SKM-1 (cell line): Measurements from ENCODE around the gene SH2D4B.

Source experiments
- DNase-seq: peaks from one replicate; lab custom pipeline; 2025; ENCODE audit not compliant: unreplicated experiment; lab: John Stamatoyannopoulos, UW

The SH2D4B gene

DNA sequence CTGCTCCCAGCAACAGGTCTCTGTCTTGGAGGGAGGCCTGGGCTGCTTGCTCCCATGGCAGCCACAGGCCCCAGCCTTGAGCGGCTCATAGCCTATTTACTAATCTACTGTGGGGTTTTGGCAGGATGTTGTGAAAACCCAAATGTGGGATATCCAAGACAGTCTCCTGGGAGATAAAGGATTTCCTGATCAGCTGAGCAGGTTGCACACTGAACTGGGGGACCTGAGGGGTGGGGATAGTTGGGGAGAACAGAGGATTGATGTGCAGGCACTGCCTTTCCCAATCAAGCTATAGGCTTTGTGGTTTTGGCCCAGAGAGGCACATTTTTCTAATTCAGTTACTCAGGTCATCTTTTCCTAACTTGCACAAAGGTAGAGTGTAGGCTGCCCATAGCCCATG is 92.6 kb downstream of the SH2D4B start:
- peak; percentile 8 for DNase-seq

- peak; percentile 45 for DNase-seq
These were observed 95.0 kb downstream of the SH2D4B start for GRCh38 chr10:80632742-80633141.

GRCh38 chr10:80633383-80633860 is 95.7 kb downstream of the SH2D4B start:
- DNase-seq: no peak

- no peak for DNase-seq
These were observed 96.2 kb downstream of the SH2D4B start for GRCh38 chr10:80633910-80634309.

DNA sequence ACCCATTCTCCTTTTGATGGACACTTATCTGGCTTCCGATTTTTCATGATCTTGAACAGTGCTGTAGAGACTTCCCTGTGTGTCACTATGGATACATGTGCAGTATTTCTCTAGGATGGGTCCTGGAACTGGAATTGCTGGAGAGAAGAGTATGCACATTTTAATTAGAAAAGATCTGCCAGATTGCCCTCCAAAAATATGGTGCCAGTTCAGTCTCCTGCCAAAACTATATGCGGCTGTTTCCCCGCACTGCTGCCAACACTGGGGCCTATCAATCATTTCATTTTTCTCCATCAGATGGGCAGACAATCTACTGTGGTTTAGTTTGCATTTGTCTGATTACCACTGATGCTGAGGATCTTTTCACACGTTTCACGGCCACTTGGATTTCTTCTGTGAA is 105.0 kb downstream of the SH2D4B start:
- no peak for DNase-seq

- DNase-seq: no peak
These were observed 108.7 kb downstream of the SH2D4B start for GRCh38 chr10:80646366-80646765.

DNA sequence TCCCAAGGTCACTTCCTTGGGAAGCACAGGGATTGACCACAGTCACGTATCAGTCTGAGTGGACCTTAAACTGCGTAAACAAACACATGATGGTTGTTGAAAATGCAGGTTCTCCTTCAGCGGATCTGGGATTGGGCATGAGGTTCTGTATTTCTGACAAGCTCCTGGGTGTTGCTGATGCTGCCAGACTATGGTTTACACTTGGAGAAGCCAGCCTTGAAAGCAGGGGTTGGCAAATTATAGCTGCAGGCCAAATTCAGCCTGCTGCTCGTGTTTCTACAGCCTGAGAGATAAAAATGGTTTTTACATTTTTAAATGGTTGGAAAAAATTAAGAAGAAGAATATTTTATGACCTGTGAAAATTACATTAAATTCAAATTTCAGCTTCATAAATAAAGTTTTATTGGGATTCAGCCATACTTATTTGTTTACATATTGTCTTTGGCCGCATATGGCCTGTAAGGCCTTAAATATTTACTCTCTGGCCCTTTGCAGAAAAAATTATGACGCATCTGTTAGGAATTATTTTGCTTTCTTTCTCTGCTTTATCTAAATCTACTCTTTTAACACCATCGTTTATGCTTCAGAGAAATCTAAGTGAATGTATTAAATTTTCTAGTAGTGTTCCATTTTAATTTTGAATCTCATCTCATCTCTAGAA is 109.6 kb downstream of the SH2D4B start:
- DNase-seq: no peak

GRCh38 chr10:80648106-80648505 is 110.4 kb downstream of the SH2D4B start:
- no peak for DNase-seq

GRCh38 chr10:80649183-80649582 is 111.5 kb downstream of the SH2D4B start:
- no peak for DNase-seq

GRCh38 chr10:80655898-80656297 is 118.2 kb downstream of the SH2D4B start:
- DNase-seq: no peak

DNA sequence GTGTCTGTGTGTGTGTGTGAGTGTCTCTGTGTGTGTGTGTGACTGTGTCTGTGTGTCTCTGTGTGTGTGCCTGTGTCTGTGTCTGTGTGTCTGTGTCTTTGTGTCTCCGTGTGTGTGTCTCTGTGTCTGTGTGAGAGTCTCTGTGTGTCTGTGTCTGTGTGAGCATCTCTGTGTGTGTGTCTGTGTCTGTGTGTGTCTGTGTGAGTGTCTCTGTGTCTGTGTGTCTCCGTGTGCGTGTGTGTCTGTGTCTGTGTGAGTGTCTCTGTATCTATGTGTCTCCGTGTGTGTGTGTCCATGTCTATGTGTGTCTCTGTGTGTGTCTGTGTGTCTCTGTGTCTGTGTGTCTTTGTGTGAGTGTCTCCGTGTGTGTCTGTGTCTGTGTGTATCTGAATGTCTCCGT is 120.4 kb downstream of the SH2D4B start:
- DNase-seq: no peak

- no peak for DNase-seq
These were observed 121.6 kb downstream of the SH2D4B start for GRCh38 chr10:80659289-80659688.

DNA sequence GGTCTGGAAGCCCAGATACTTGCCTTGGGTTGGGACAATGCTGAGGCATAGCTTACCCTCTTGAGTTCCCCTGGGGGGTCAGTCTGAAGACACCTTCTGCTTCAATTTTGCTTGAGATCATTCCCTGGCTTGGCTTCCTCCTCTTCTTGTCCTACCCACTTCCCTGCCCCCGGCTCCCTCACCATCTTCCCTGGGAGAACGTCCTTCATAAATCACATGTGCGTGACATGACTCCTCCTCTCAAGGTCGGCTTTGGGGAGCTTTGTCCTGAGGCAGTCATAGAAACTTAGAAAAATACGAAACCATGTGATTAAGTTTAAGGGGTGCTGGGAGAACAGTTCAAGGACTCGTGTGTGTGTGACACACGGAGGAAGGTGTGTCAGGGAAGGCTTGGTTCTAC is 122.6 kb downstream of the SH2D4B start:
- DNase-seq: no peak

- DNase-seq: peak; percentile 93
These were observed 123.0 kb downstream of the SH2D4B start for GRCh38 chr10:80660736-80661135.

- no peak for DNase-seq
These were observed 123.8 kb downstream of the SH2D4B start for GRCh38 chr10:80661526-80661925.

GRCh38 chr10:80662429-80663261 is 124.9 kb downstream of the SH2D4B start:
- peak; percentile 61 for DNase-seq

DNA sequence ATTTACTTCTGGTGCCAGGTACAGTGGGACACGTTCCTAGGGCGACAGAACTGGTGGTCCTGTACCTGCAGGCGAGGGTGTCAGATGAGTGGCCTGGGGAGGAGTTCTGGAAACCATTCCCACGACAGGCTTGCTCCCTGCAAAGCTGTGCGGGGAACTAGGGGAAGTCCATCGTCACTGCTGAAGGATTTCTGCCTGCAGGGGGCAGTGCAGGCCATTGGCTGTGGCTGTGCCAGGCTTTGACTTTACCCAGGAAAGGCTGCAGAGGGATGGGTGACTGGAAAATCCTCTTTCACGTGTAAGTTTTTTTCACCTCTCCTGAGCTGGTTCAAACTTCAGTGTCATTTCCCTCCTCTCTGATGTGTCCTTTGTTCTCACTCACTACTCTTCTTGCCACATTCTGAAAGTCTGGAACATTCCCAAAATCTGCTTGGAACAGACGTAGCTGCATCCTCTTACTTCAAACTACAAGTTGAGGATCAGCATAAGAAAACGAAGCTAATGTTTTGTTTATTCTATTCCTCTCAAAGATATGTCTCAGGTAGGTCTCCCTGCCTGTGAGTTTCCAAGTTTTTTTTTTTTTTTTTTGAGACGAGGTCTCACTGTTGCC is 126.5 kb downstream of the SH2D4B start:
- peak; percentile 33 for DNase-seq

DNA sequence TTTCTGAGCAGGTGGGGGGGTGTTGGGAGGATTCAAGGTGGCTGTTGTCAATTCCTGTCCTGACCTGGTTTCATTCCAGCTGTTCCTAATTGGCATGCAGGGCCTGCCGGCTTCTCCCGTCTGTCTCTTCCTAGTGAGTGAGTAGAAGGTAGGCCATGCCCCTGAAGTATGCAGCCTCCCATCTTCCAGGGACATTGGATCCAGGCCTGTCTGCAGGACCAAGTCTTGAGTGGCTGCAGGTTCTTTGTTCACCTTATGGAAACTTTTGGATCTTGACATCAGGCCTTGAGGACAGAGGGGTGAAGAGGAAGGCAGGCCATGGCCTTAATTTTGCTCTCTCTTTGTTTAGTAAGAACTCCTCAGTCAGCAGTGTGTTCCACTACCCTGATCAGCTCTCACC is 131.8 kb downstream of the SH2D4B start:
- DNase-seq: no peak

- DNase-seq: no peak
These were observed 133.1 kb downstream of the SH2D4B start for GRCh38 chr10:80670774-80671173.

GRCh38 chr10:80671847-80672246 is 134.1 kb downstream of the SH2D4B start:
- no peak for DNase-seq

- no peak for DNase-seq
These were observed 134.9 kb downstream of the SH2D4B start for GRCh38 chr10:80672613-80673012.

GRCh38 chr10:80674809-80675208 is 137.1 kb downstream of the SH2D4B start:
- no peak for DNase-seq
